Measurements from ENCODE around the gene ANKS1A. TPM values are rescaled to one million over a fixed set of nuclear protein-coding genes. Genes with fewer than 3 reads are reported as not detected.

Gene ANKS1A
- total RNA-seq, 1 donor from 2014 or later = 76.9 TPM

- Mint-ChIP-seq H3K9me3 (ENCODE audit: unreplicated experiment) (no peaks in the 10 kb centered on the region), H3K4me1 (ENCODE audit: low read depth, unreplicated experiment) (no peaks in the 10 kb centered on the region), H3K27ac (ENCODE audit: unreplicated experiment) (no peak overlapping the region), H3K4me3 (ENCODE audit: unreplicated experiment) (no peak overlapping the region), H3K36me3 (ENCODE audit: unreplicated experiment) (no peaks in the 10 kb centered on the region), H3K27me3 (ENCODE audit: unreplicated experiment) (peaks cover 1% of the 10 kb centered on the region)
- no peak for DNase-seq
- TF ChIP-seq, protein P1, sequence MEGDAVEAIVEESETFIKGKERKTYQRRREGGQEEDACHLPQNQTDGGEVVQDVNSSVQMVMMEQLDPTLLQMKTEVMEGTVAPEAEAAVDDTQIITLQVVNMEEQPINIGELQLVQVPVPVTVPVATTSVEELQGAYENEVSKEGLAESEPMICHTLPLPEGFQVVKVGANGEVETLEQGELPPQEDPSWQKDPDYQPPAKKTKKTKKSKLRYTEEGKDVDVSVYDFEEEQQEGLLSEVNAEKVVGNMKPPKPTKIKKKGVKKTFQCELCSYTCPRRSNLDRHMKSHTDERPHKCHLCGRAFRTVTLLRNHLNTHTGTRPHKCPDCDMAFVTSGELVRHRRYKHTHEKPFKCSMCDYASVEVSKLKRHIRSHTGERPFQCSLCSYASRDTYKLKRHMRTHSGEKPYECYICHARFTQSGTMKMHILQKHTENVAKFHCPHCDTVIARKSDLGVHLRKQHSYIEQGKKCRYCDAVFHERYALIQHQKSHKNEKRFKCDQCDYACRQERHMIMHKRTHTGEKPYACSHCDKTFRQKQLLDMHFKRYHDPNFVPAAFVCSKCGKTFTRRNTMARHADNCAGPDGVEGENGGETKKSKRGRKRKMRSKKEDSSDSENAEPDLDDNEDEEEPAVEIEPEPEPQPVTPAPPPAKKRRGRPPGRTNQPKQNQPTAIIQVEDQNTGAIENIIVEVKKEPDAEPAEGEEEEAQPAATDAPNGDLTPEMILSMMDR (IDR thresholded peaks at IDR 0.05; ENCODE audit: partially characterized antibody, unreplicated experiment) = no peak
Measured at GRCh38 chr6:34970957-34971356, 81.9 kb downstream of the ANKS1A start.

DNA sequence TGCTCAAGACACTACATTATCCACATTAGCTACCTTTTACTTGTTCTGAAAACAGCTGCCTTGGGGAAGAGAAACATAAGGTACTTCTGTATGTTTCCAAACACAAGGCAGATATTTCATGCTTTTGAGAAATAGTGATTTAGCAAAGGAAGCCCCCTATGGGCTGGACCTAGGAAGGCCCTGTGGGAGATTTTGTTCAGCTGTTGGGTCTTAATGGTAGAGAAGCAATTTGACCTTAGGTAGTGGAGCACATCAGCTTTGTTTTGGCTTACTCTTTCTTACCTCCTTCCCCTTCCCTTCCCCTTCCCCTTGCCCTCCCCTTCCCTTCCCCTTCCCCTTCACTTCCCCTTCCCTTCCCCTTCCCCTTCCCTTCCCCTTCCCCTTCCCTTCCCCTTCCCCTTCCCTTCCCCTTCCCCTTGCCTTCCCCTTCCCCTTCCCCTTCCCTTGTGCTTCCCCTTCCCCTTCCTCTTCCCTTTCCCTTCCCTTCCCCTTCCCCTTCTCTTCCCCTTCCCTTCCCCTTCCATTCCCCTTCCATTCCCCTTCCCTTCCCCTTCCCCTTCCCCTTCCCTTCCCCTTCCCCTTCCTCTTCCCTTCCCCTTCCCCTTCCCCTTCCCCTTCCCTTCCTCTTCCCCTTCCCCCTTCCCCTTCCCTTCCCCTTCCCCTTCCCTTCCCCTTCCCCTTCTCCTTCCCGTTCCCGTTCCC is 84.6 kb downstream of the ANKS1A start:
- H3K27me3 Mint-ChIP-seq (ENCODE audit: unreplicated experiment) = peaks cover 1% of the 10 kb centered on the region
- no peak for DNase-seq
- TF ChIP-seq, protein P1 (IDR thresholded peaks at IDR 0.05; ENCODE audit: partially characterized antibody, unreplicated experiment) = peak; percentile 21
- H3K9me3 Mint-ChIP-seq (ENCODE audit: unreplicated experiment) = no peaks in the 10 kb centered on the region
- H3K4me3 Mint-ChIP-seq (ENCODE audit: unreplicated experiment) = no peak overlapping the region
- H3K4me1 Mint-ChIP-seq (ENCODE audit: low read depth, unreplicated experiment) = no peaks in the 10 kb centered on the region
- no peak overlapping the region for H3K27ac Mint-ChIP-seq (ENCODE audit: unreplicated experiment)
- H3K36me3 Mint-ChIP-seq (ENCODE audit: unreplicated experiment) = no peaks in the 10 kb centered on the region

DNA sequence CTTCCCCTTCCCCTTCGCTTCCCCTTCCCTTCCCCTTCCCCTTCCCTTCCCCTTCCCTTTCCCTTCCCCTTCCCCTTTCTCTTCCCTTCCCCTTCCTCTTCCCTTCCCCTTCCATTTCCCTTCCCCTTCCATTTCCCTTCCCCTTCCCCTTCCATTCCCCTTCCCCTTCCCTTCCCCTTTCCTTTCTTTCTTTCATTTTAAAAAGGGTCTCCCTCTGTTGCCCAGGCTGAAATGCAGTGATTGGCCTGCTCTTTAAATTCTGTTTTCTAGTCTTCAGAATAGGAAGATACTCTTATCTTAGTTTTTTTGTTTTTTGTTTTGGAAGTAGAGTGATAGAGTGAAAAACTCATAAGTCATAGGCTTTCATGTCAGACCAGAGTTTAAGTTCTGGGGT is 85.2 kb downstream of the ANKS1A start:
- Mint-ChIP-seq H3K27ac (ENCODE audit: unreplicated experiment) (no peak overlapping the region), H3K27me3 (ENCODE audit: unreplicated experiment) (peaks cover 1% of the 10 kb centered on the region), H3K9me3 (ENCODE audit: unreplicated experiment) (no peaks in the 10 kb centered on the region), H3K36me3 (ENCODE audit: unreplicated experiment) (no peaks in the 10 kb centered on the region), H3K4me1 (ENCODE audit: low read depth, unreplicated experiment) (no peaks in the 10 kb centered on the region), H3K4me3 (ENCODE audit: unreplicated experiment) (no peak overlapping the region)
- TF ChIP-seq, protein P1 (IDR thresholded peaks at IDR 0.05; ENCODE audit: partially characterized antibody, unreplicated experiment) = no peak
- DNase-seq = no peak

GRCh38 chr6:34976239-34976638 is 87.2 kb downstream of the ANKS1A start:
- no peak for DNase-seq
- no peak overlapping the region for H3K4me3 Mint-ChIP-seq (ENCODE audit: unreplicated experiment)
- H3K27me3 Mint-ChIP-seq (ENCODE audit: unreplicated experiment) = peaks cover 1% of the 10 kb centered on the region
- H3K36me3 Mint-ChIP-seq (ENCODE audit: unreplicated experiment) = no peaks in the 10 kb centered on the region
- no peaks in the 10 kb centered on the region for H3K4me1 Mint-ChIP-seq (ENCODE audit: low read depth, unreplicated experiment)
- H3K27ac Mint-ChIP-seq (ENCODE audit: unreplicated experiment) = no peak overlapping the region
- H3K9me3 Mint-ChIP-seq (ENCODE audit: unreplicated experiment) = no peaks in the 10 kb centered on the region
- TF ChIP-seq, protein P1 (IDR thresholded peaks at IDR 0.05; ENCODE audit: partially characterized antibody, unreplicated experiment) = no peak

- Mint-ChIP-seq H3K9me3 (ENCODE audit: unreplicated experiment) (no peaks in the 10 kb centered on the region), H3K27me3 (ENCODE audit: unreplicated experiment) (no peaks in the 10 kb centered on the region), H3K27ac (ENCODE audit: unreplicated experiment) (no peak overlapping the region), H3K36me3 (ENCODE audit: unreplicated experiment) (no peaks in the 10 kb centered on the region), H3K4me1 (ENCODE audit: low read depth, unreplicated experiment) (no peaks in the 10 kb centered on the region), H3K4me3 (ENCODE audit: unreplicated experiment) (no peak overlapping the region)
- no peak for DNase-seq
- TF ChIP-seq, protein P1 (IDR thresholded peaks at IDR 0.05; ENCODE audit: partially characterized antibody, unreplicated experiment) = no peak
Measured at GRCh38 chr6:34979218-34979617, 90.2 kb downstream of the ANKS1A start.
